CD4-positive, alpha-beta T cell (primary cell): ENCODE measurements around the gene DDX20. TPM values are rescaled to one million over a fixed set of nuclear protein-coding genes. Genes with fewer than 3 reads are reported as not detected.

Source experiments
- ATAC-seq: fragments of 200-7000 bp; cut with Tn5 transposase; one replicate; pipeline ENCODE4 v1.10.0; 2022; ENCODE audit warnings: mild to moderate bottlenecking; ENCODE audit not compliant: poor library complexity
- CTCF ChIA-PET: fragments of 350-600 bp; sonication (Branson Sonifier 250); formaldehyde crosslinking; loops from one replicate; lab custom pipeline; 2021; ENCODE audit warnings: antibody characterized with exemption, inconsistent platforms; lab: Charles Lee
- POLR2A ChIA-PET: fragments of 350-600 bp; sonication (Branson Sonifier 250); formaldehyde crosslinking; loops from one replicate; lab custom pipeline; 2021; ENCODE audit warnings: antibody characterized with exemption, inconsistent platforms; lab: Charles Lee
- DNase-seq, 14 experiments: peaks; one replicate each; pipeline ENCODE4 v3.0.0-alpha.2; 2013 to 2020; ENCODE audit warnings: mixed read lengths in 2 of 14
- H3K27ac ChIP-seq, 2 donors: one replicate each; pipeline versions ENCODE4 v1.5.1 to v1.7.0; 2013; ENCODE audit warnings: low read length in 2 of 2, low read depth in 1 of 2, mild to moderate bottlenecking in 1 of 2
- H3K27me3 ChIP-seq, 2 experiments: 1 replicate in 1 of 2; 2 replicates in 1 of 2; pipeline versions ENCODE4 v1.6.1 to v1.7.0; 2013; ENCODE audit warnings: low read length in 2 of 2, control low read depth in 1 of 2, mild to moderate bottlenecking in 1 of 2, moderate library complexity in 1 of 2; ENCODE audit not compliant: insufficient read depth in 2 of 2, control insufficient read depth in 1 of 2
- H3K36me3 ChIP-seq: one replicate; pipeline ENCODE4 v1.6.1; 2013; ENCODE audit warnings: low read length, control low read depth; ENCODE audit not compliant: insufficient read depth
- H3K4me1 ChIP-seq: one replicate; pipeline ENCODE4 v1.6.1; 2013; ENCODE audit warnings: low read length, control low read depth; ENCODE audit not compliant: insufficient read depth
- H3K4me3 ChIP-seq: one replicate; pipeline ENCODE4 v1.5.1; 2013; ENCODE audit warnings: mild to moderate bottlenecking, low read length, moderate library complexity
- H3K9me3 ChIP-seq, 2 experiments: 1 replicate in 1 of 2; 2 replicates in 1 of 2; pipeline versions ENCODE4 v1.6.1 to v1.7.0; 2013; ENCODE audit warnings: low read length in 2 of 2, mild to moderate bottlenecking in 2 of 2, control low read depth in 1 of 2, moderate library complexity in 1 of 2; ENCODE audit not compliant: control insufficient read depth in 1 of 2, insufficient read depth in 1 of 2
- H3K27ac Mint-ChIP-seq: one replicate; pipeline ENCODE4 v1.8.0; 2020; ENCODE audit warnings: mixed read lengths
- H3K27me3 Mint-ChIP-seq: one replicate; pipeline ENCODE4 v1.8.0; 2021; ENCODE audit warnings: mixed read lengths
- H3K36me3 Mint-ChIP-seq: one replicate; pipeline ENCODE4 v1.8.0; 2021; ENCODE audit warnings: low read depth, mixed read lengths
- H3K4me1 Mint-ChIP-seq: one replicate; pipeline ENCODE4 v1.8.0; 2021; ENCODE audit warnings: low read depth, mixed read lengths
- H3K4me3 Mint-ChIP-seq: one replicate; pipeline ENCODE4 v1.8.0; 2020; ENCODE audit warnings: mild to moderate bottlenecking, mixed read lengths
- H3K9me3 Mint-ChIP-seq: one replicate; pipeline ENCODE4 v1.8.0; 2020; ENCODE audit warnings: mixed read lengths
- intact Hi-C, 2 experiments: fragments of 100-400 bp; cut with DNase I in 1 of 2; cut with micrococcal nuclease in 1 of 2; formaldehyde crosslinking; loops; one replicate each; pipeline versions ENCODE4 v1.15.1 to v1.9.0; 2023 to 2025; cut with DNase I, micrococcal nuclease
- polyA plus RNA-seq, 2 donors: library from polyadenylated mRNA; unstranded; fragments of 120-200 nt; gene quantifications; one replicate each; pipeline ENCODE4 v1.2.1, GENCODE V29; 2013
- total RNA-seq, 174 experiments: library from RNA in 2 of 174; stranded (reverse) in 2 of 174; gene quantifications; one replicate each; pipeline ENCODE4 v1.2.3 and lab custom pipeline; 2021 to 2026
- TF ChIP-seq, protein P1 (sequence below): fragments of 200-600 bp; IDR thresholded peaks from one replicate; pipeline ENCODE4 v1.8.0; 2022; ENCODE audit warnings: antibody characterized with exemption, mild to moderate bottlenecking

The DDX20 gene, protein sequence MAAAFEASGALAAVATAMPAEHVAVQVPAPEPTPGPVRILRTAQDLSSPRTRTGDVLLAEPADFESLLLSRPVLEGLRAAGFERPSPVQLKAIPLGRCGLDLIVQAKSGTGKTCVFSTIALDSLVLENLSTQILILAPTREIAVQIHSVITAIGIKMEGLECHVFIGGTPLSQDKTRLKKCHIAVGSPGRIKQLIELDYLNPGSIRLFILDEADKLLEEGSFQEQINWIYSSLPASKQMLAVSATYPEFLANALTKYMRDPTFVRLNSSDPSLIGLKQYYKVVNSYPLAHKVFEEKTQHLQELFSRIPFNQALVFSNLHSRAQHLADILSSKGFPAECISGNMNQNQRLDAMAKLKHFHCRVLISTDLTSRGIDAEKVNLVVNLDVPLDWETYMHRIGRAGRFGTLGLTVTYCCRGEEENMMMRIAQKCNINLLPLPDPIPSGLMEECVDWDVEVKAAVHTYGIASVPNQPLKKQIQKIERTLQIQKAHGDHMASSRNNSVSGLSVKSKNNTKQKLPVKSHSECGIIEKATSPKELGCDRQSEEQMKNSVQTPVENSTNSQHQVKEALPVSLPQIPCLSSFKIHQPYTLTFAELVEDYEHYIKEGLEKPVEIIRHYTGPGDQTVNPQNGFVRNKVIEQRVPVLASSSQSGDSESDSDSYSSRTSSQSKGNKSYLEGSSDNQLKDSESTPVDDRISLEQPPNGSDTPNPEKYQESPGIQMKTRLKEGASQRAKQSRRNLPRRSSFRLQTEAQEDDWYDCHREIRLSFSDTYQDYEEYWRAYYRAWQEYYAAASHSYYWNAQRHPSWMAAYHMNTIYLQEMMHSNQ
- 10 to 100 TPM; 27.2 to 27.4 TPM for total RNA-seq
- 11.4 TPM for polyA plus RNA-seq (2013, experiment 1 of 2)
- 10.7 TPM for polyA plus RNA-seq (2013, experiment 2 of 2)
- 44.1 to 146 (median 79.5) reads per million in 172 experiments for total RNA-seq (lab: John Stamatoyannopoulos, UW)

DNA sequence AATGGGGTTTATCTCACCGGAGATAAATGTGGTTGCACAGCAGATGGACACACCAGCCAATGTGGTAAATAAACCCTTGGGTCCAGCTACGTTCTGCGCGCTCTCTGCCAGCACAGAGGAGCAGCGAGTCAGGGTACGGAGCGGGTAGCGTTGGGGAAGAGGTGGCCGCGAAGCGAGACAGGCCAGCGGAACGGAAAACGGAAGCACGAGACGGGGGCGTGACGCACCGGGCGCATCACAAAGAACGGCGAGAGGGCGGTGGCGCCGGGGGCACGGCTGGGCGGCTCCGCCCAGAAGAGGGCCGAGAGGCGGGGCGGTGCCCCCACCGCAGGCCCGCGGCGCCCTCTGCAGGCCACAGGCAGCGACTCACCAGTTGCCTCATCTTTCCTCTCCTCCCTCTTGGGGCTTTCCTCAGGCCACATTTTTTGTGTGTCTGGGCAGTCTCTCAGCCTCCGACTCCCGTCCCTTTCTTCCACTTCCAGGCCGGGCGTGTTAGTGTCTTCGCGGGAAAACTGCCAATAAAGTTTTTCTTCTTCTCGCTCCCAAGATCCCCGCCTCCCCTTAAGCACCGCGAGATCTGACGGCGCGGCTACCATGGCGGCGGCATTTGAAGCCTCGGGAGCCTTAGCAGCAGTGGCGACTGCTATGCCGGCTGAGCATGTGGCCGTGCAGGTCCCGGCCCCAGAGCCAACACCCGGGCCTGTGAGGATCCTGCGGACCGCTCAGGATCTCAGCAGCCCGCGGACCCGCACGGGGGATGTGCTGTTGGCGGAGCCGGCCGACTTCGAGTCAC lies at the start of gene DDX20:
Gene DDX20 (plus strand): TSS at position 571 of the 793 bp plus-strand sequence. CDS start 24 bp downstream, at position 595.
- peak within 1 kb of the TSS; percentile 89 to 95 for H3K27ac ChIP-seq
- H3K27me3 Mint-ChIP-seq, result no peaks in the 10 kb centered on the region
- DNase-seq, result peak; percentile 87 to 97 (median 92)
- TF ChIP-seq, protein P1, sequence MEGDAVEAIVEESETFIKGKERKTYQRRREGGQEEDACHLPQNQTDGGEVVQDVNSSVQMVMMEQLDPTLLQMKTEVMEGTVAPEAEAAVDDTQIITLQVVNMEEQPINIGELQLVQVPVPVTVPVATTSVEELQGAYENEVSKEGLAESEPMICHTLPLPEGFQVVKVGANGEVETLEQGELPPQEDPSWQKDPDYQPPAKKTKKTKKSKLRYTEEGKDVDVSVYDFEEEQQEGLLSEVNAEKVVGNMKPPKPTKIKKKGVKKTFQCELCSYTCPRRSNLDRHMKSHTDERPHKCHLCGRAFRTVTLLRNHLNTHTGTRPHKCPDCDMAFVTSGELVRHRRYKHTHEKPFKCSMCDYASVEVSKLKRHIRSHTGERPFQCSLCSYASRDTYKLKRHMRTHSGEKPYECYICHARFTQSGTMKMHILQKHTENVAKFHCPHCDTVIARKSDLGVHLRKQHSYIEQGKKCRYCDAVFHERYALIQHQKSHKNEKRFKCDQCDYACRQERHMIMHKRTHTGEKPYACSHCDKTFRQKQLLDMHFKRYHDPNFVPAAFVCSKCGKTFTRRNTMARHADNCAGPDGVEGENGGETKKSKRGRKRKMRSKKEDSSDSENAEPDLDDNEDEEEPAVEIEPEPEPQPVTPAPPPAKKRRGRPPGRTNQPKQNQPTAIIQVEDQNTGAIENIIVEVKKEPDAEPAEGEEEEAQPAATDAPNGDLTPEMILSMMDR, result peak; percentile 89
- H3K9me3 Mint-ChIP-seq, result no peaks in the 10 kb centered on the region
- CTCF ChIA-PET, result interaction anchor here (0.6 to 3.9 kb wide), 10 partner anchors 8 to 273 kb away, joined by 3 to 27 read pairs (median 5); partner anchors contain the start of gene INKA2
- peak within 1 kb of the TSS; percentile 89 for H3K4me3 Mint-ChIP-seq
- peak within 1 kb of the TSS; percentile 89 for H3K4me3 ChIP-seq
- intact Hi-C loops, result loop anchor here (1.0 to 5.0 kb wide), 8 partner anchors 15 to 617 kb away; partner anchors contain the start of genes ATP5PB (in 2 of the 2) and WDR77 (in 2 of the 2)
- POLR2A ChIA-PET, result interaction anchor here (0.6 to 2.4 kb wide), 21 partner anchors 11 to 791 kb away, joined by 3 to 21 read pairs (median 5); partner anchors contain the start of genes INKA2 and WDR77
- peaks cover 24% of the 10 kb centered on the region for H3K36me3 ChIP-seq
- peaks cover 24% of the 10 kb centered on the region for H3K4me1 ChIP-seq
- H3K27me3 ChIP-seq, result no peaks in the 10 kb centered on the region
- H3K4me1 Mint-ChIP-seq, result peaks cover 45% of the 10 kb centered on the region
- no peaks in the 10 kb centered on the region for H3K9me3 ChIP-seq
- peaks cover 50% of the 10 kb centered on the region for H3K36me3 Mint-ChIP-seq
- peak within 1 kb of the TSS; percentile 96 for H3K27ac Mint-ChIP-seq
- peak; percentile 85 for ATAC-seq

GRCh38 chr1:111706921-111707320 lies 48.8 kb upstream of the DDX20 start:
- Mint-ChIP-seq H3K9me3 (no peaks in the 10 kb centered on the region), H3K36me3 (peaks cover 94% of the 10 kb centered on the region), H3K27me3 (no peaks in the 10 kb centered on the region), H3K4me1 (peaks cover 4% of the 10 kb centered on the region), H3K4me3 (no peak overlapping the region), H3K27ac (peak overlapping the region; percentile 69)
- Histone ChIP-seq H3K9me3 (no peaks in the 10 kb centered on the region), H3K36me3 (peaks cover 94% of the 10 kb centered on the region), H3K4me3 (no peak overlapping the region), H3K27me3 (no peaks in the 10 kb centered on the region), H3K27ac (no peak overlapping the region), H3K4me1 (no peaks in the 10 kb centered on the region)
- TF ChIP-seq, protein P1, result no peak
- CTCF ChIA-PET, result interaction anchor here (1.3 to 1.9 kb wide), 2 partner anchors 8 to 63 kb away, joined by 3 to 7 read pairs; no protein-coding TSS in a partner anchor
- ATAC-seq (no peak), DNase-seq (no peak)
- intact Hi-C loops, result no loop called here
- POLR2A ChIA-PET, result no interaction called here
